ENCODE results near the gene HSPA1B. TPM values are rescaled to one million over a fixed set of nuclear protein-coding genes. Genes with fewer than 3 reads are reported as not detected.

Gene HSPA1B
- total RNA-seq, 6 donors from 2014 or later, result 92.2 to 177 (median 127) TPM

DNA sequence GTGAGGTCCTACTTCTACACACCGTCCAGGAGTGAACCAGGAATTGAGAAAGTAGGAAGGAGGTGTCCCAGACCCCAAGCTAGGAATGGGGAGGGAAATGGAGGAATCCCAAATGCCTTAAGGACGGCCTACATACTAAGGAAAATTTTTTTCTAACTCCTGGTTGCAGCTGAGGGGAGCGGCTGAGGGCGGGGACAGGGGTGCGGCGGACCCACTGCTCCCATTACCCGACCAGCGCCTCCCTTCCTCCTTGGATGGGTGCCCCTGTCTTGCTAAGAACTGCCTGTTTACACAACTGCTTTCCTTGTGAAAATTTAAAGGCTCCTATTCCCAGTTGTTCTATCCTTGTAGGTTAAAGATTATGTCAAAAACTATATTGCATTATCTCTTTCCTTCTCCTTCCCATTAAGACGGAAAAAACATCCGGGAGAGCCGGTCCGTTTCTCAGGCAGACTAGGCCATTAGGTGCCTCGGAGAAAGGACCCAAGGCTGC, 699 bp upstream of the HSPA1B start:
- Histone ChIP-seq H3K9me3 (no peaks in the 10 kb centered on the region), H3K4me3 (peak overlapping the region; percentile 40 to 80 (median 56)), H3K4me1 (peaks cover 42 to 55% (median 50%) of the 10 kb centered on the region in 4 donors), H3K27me3 (no peaks in the 10 kb centered on the region), H3K27ac (peak overlapping the region; percentile 88 to 99 (median 96)), H3K36me3 (no peaks in the 10 kb centered on the region)
- DNase-seq (peak; percentile 90 to 92), ATAC-seq (ENCODE audit: low FRiP score in 2 of 2) (peak; percentile 70 to 81)
- 0% methylated on average over 13 of the region's 13 CpGs for WGBS, 2 donors
- no peak for TF ChIP-seq EP300 (IDR thresholded peaks at IDR 0.05)
- TF ChIP-seq POLR2A (IDR thresholded peaks at IDR 0.05), result peak in 3 of 4 donors; percentile 25 to 85 (median 64)
- TF ChIP-seq CTCF (IDR thresholded peaks at IDR 0.05), result no peak
- peak in 1 of 2 donors; percentile 41 for TF ChIP-seq POLR2AphosphoS5 (IDR thresholded peaks at IDR 0.05)

GRCh38 chr6:31829633-31830283, 2.2 kb downstream of the HSPA1B start:
- TF ChIP-seq EP300 (IDR thresholded peaks at IDR 0.05), result no peak
- peak in 5 of 6 experiments; percentile 14 to 59 (median 16) for TF ChIP-seq CTCF (IDR thresholded peaks at IDR 0.05)
- TF ChIP-seq POLR2A (IDR thresholded peaks at IDR 0.05), result peak in 1 of 4 donors; percentile 25
- no peak for TF ChIP-seq POLR2AphosphoS5 (IDR thresholded peaks at IDR 0.05)
- DNase-seq (peak in 1 of 2 donors; percentile 65), ATAC-seq (ENCODE audit: low FRiP score in 2 of 2) (no peak)
- no peaks in the 10 kb centered on the region for H3K36me3 ChIP-seq
- H3K27ac ChIP-seq, result peak overlapping the region; percentile 78 to 99 (median 83)
- no peaks in the 10 kb centered on the region for H3K27me3 ChIP-seq
- 0% methylated on average over 11 to 13 of the region's 15 CpGs for WGBS, 2 donors
- H3K4me1 ChIP-seq, result peaks cover 36 to 50% (median 41%) of the 10 kb centered on the region in 4 donors
- no peaks in the 10 kb centered on the region for H3K9me3 ChIP-seq
- H3K4me3 ChIP-seq, result peak overlapping the region; percentile 44 to 74 (median 68)

DNA sequence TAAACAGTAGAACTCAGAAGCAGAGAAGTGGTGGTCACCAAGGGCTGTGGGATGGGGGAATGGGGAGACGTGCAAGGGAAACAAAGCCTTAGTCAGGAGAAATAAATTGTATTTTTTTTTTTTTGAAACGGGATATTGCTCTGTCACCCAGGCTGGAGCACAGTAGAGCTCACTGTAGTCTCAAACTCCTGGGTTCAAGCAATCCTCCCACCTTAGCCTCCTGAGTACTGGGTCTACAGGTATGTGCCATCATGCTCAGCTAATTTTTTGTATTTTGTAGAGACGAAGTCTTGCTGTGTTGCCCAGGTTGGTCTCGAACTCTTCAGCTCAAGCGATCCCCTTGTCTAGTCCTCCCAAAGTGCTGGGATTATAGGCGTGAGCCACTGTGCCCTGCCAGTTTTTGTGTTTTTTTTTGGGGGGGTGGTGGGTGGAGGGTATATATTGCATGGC, 3.4 kb downstream of the HSPA1B start:
- ATAC-seq (ENCODE audit: low FRiP score in 2 of 2) (no peak), DNase-seq (no peak)
- Histone ChIP-seq H3K27ac (peak overlapping the region; percentile 78 to 99 (median 83)), H3K4me3 (peak overlapping the region; percentile 44 to 74 (median 64)), H3K36me3 (no peaks in the 10 kb centered on the region), H3K27me3 (no peaks in the 10 kb centered on the region), H3K9me3 (no peaks in the 10 kb centered on the region), H3K4me1 (peaks cover 30 to 51% (median 35%) of the 10 kb centered on the region in 4 donors)
- no peak for TF ChIP-seq CTCF (IDR thresholded peaks at IDR 0.05)
- no peak for TF ChIP-seq POLR2A (IDR thresholded peaks at IDR 0.05)
- TF ChIP-seq EP300 (IDR thresholded peaks at IDR 0.05), result no peak
- TF ChIP-seq POLR2AphosphoS5 (IDR thresholded peaks at IDR 0.05), result no peak
- WGBS, 2 donors, result 42 to 59% methylated on average over 6 of the region's 6 CpGs

GRCh38 chr6:31831350-31832215, 4.0 kb downstream of the HSPA1B start:
- H3K4me3 ChIP-seq, result peak overlapping the region in 2 of 4 donors; percentile 71 to 74
- no peak for ATAC-seq (ENCODE audit: low FRiP score in 2 of 2)
- TF ChIP-seq CTCF (IDR thresholded peaks at IDR 0.05), result no peak
- TF ChIP-seq POLR2A (IDR thresholded peaks at IDR 0.05), result no peak
- TF ChIP-seq POLR2AphosphoS5 (IDR thresholded peaks at IDR 0.05), result no peak
- no peak for TF ChIP-seq EP300 (IDR thresholded peaks at IDR 0.05)
- no peaks in the 10 kb centered on the region for H3K27me3 ChIP-seq
- H3K27ac ChIP-seq, result peak overlapping the region in 3 of 4 donors; percentile 64 to 99 (median 81)
- DNase-seq, result no peak
- H3K4me1 ChIP-seq, result peaks cover 31 to 51% (median 35%) of the 10 kb centered on the region in 4 donors
- 68 to 75% methylated on average over 15 of the region's 15 CpGs for WGBS, 2 donors
- no peaks in the 10 kb centered on the region for H3K9me3 ChIP-seq
- H3K36me3 ChIP-seq, result peaks cover 0 to 4% (median 0%) of the 10 kb centered on the region in 4 donors
